IPS DF 6.9 (cell line): ENCODE measurements around the gene EIF2B1.
"Not testable (repeated sequence)": the region's sequence is repeated elsewhere in the genome, so short reads cannot be mapped to it uniquely, and the experiment has no call there.

Source experiments
- DNase-seq: peaks from one replicate; pipeline ENCODE4 v3.0.0-alpha.2; 2013; ENCODE audit warnings: low read depth, low spot score
- H3K27ac ChIP-seq: one replicate; pipeline ENCODE4 v1.5.1; 2013; ENCODE audit warnings: low read length, control low read depth
- H3K27me3 ChIP-seq: 2 replicates; pipeline ENCODE4 v1.6.1; 2013; ENCODE audit warnings: mild to moderate bottlenecking, low read length; ENCODE audit not compliant: control insufficient read depth, insufficient read depth
- H3K36me3 ChIP-seq: 2 replicates; pipeline ENCODE4 v1.6.1; 2013; ENCODE audit warnings: low read length; ENCODE audit not compliant: control insufficient read depth, insufficient read depth
- H3K4me1 ChIP-seq: 2 replicates; pipeline ENCODE4 v1.6.1; 2013; ENCODE audit warnings: low read length; ENCODE audit not compliant: control insufficient read depth, insufficient read depth
- H3K4me3 ChIP-seq: 2 replicates; pipeline ENCODE4 v1.5.1; 2013; ENCODE audit warnings: mild to moderate bottlenecking, low read length
- H3K9me3 ChIP-seq: 2 replicates; pipeline ENCODE4 v1.6.1; 2013; ENCODE audit warnings: low read length, inconsistent platforms; ENCODE audit not compliant: control insufficient read depth, insufficient read depth
- WGBS: extraction: QIAGEN DNeasy Blood & Tissue Kit; methylation state at CpG from one replicate; pipeline ENCODE4 v1.1.7; 2013; ENCODE audit warnings: mixed read lengths, missing lambda C conversion rate; ENCODE audit not compliant: insufficient read length, insufficient coverage; 5-methylcytosine and 5-hydroxymethylcytosine counted together

EIF2B1 gene

GRCh38 chr12:123621101-123621500 is 12.4 kb downstream of the EIF2B1 start:
- Histone ChIP-seq H3K27me3 (no peaks in the 10 kb centered on the region), H3K4me3 (no peak overlapping the region), H3K4me1 (no peaks in the 10 kb centered on the region), H3K36me3 (peaks cover 20% of the 10 kb centered on the region), H3K27ac (no peak overlapping the region), H3K9me3 (no peaks in the 10 kb centered on the region)
- DNase-seq, result no peak
- WGBS, result no CpG with 5 or more reads among the region's 8 CpGs

GRCh38 chr12:123617580-123617979 is 15.9 kb downstream of the EIF2B1 start:
- no CpG with 5 or more reads among the region's 13 CpGs for WGBS
- no peaks in the 10 kb centered on the region for H3K4me1 ChIP-seq
- no peaks in the 10 kb centered on the region for H3K9me3 ChIP-seq
- no peak overlapping the region for H3K27ac ChIP-seq
- H3K27me3 ChIP-seq, result no peaks in the 10 kb centered on the region
- H3K36me3 ChIP-seq, result peaks cover 36% of the 10 kb centered on the region
- no peak for DNase-seq
- no peak overlapping the region for H3K4me3 ChIP-seq

GRCh38 chr12:123617144-123617543 is 16.3 kb downstream of the EIF2B1 start:
- Histone ChIP-seq H3K27me3 (no peaks in the 10 kb centered on the region), H3K4me1 (no peaks in the 10 kb centered on the region), H3K36me3 (peaks cover 36% of the 10 kb centered on the region), H3K27ac (no peak overlapping the region), H3K4me3 (no peak overlapping the region), H3K9me3 (no peaks in the 10 kb centered on the region)
- no CpG with 5 or more reads among the region's 3 CpGs for WGBS
- no peak for DNase-seq

GRCh38 chr12:123614531-123614930 is 19.0 kb downstream of the EIF2B1 start:
- Histone ChIP-seq H3K4me1 (no peaks in the 10 kb centered on the region), H3K27me3 (no peaks in the 10 kb centered on the region), H3K27ac (no peak overlapping the region), H3K36me3 (peaks cover 49% of the 10 kb centered on the region), H3K4me3 (no peak overlapping the region), H3K9me3 (no peaks in the 10 kb centered on the region)
- no peak for DNase-seq
- no CpG with 5 or more reads among the region's 4 CpGs for WGBS

GRCh38 chr12:123614110-123614509 is 19.4 kb downstream of the EIF2B1 start:
- H3K36me3 ChIP-seq, result peaks cover 49% of the 10 kb centered on the region
- no CpG with 5 or more reads among the region's 2 CpGs for WGBS
- no peak overlapping the region for H3K27ac ChIP-seq

GRCh38 chr12:123608182-123608581 is 25.3 kb downstream of the EIF2B1 start:
- H3K4me1 ChIP-seq, result no peaks in the 10 kb centered on the region
- H3K27me3 ChIP-seq, result no peaks in the 10 kb centered on the region
- H3K27ac ChIP-seq, result no peak overlapping the region
- no peak for DNase-seq
- WGBS, result no CpG with 5 or more reads among the region's 8 CpGs
- no peak overlapping the region for H3K4me3 ChIP-seq
- peaks cover 40% of the 10 kb centered on the region for H3K36me3 ChIP-seq
- H3K9me3 ChIP-seq, result no peaks in the 10 kb centered on the region

More at GRCh38 chr12:123614110-123614509, 19.4 kb downstream of the EIF2B1 start:
- H3K4me3 ChIP-seq, result no peak overlapping the region
- H3K27me3 ChIP-seq, result no peaks in the 10 kb centered on the region
- no peak for DNase-seq
- no peaks in the 10 kb centered on the region for H3K4me1 ChIP-seq
- no peaks in the 10 kb centered on the region for H3K9me3 ChIP-seq

- H3K27me3 ChIP-seq, result no peaks in the 10 kb centered on the region
- H3K4me3 ChIP-seq, result no peak overlapping the region
- H3K27ac ChIP-seq, result no peak overlapping the region
- WGBS, result no CpG with 5 or more reads among the region's 4 CpGs
- no peaks in the 10 kb centered on the region for H3K9me3 ChIP-seq
- peaks cover 38% of the 10 kb centered on the region for H3K36me3 ChIP-seq
- no peaks in the 10 kb centered on the region for H3K4me1 ChIP-seq
- no peak for DNase-seq
These were observed 25.7 kb downstream of the EIF2B1 start for GRCh38 chr12:123607756-123608155.

- not testable (repeated sequence) for H3K4me3 ChIP-seq, H3K27me3 ChIP-seq, DNase-seq, H3K27ac ChIP-seq, H3K4me1 ChIP-seq, H3K9me3 ChIP-seq
- no CpG with 5 or more reads among the region's 11 CpGs for WGBS
- H3K36me3 ChIP-seq, result peaks cover 20% of the 10 kb centered on the region
These were observed 30.0 kb downstream of the EIF2B1 start for GRCh38 chr12:123603495-123603894.

GRCh38 chr12:123602651-123603195 is 30.8 kb downstream of the EIF2B1 start:
- H3K36me3 ChIP-seq, result peaks cover 12% of the 10 kb centered on the region; the same call in 1 of the 2 replicates
- no CpG with 5 or more reads among the region's 7 CpGs for WGBS
- DNase-seq, result no peak
- no peak overlapping the region for H3K27ac ChIP-seq
- no peaks in the 10 kb centered on the region for H3K9me3 ChIP-seq
- no peaks in the 10 kb centered on the region for H3K4me1 ChIP-seq
- H3K27me3 ChIP-seq, result no peaks in the 10 kb centered on the region
- peak overlapping the region; percentile 99 for H3K4me3 ChIP-seq

- Histone ChIP-seq H3K4me1 (no peaks in the 10 kb centered on the region), H3K36me3 (peaks cover 5% of the 10 kb centered on the region; the same call in 1 of the 2 replicates), H3K9me3 (no peaks in the 10 kb centered on the region), H3K27me3 (no peaks in the 10 kb centered on the region), H3K27ac (no peak within 1 kb of the TSS), H3K4me3 (peak within 1 kb of the TSS; percentile 99)
- no peak for DNase-seq
- no CpG with 5 or more reads among the region's 81 CpGs for WGBS
These were observed 31.6 kb downstream of the EIF2B1 start, which contains the start of gene DDX55 for GRCh38 chr12:123601602-123602489. TSS of gene DDX55 (plus strand) at chr12:123602099. CDS start at chr12:123602149, 50 bp downstream.
